Rectal smooth muscle tissue (tissue), 1 donor: ENCODE results near the gene PAAF1.
"Not testable (repeated sequence)": the region's sequence is repeated elsewhere in the genome, so short reads cannot be mapped to it uniquely, and the experiment has no call there.

Source experiments
- H3K27ac ChIP-seq: one replicate; pipeline ENCODE4 v1.7.0; 2013; ENCODE audit warnings: low read depth, low read length, inconsistent platforms
- H3K27me3 ChIP-seq: one replicate; pipeline ENCODE4 v1.7.0; 2013; ENCODE audit warnings: low read length; ENCODE audit not compliant: control insufficient read depth, insufficient read depth
- H3K36me3 ChIP-seq: one replicate; pipeline ENCODE4 v1.7.0; 2013; ENCODE audit warnings: low read length; ENCODE audit not compliant: control insufficient read depth, insufficient read depth
- H3K4me1 ChIP-seq: one replicate; pipeline ENCODE4 v1.7.0; 2013; ENCODE audit warnings: low read length; ENCODE audit not compliant: control insufficient read depth, insufficient read depth
- H3K4me3 ChIP-seq: one replicate; pipeline ENCODE4 v1.7.0; 2013; ENCODE audit warnings: low read length
- H3K9ac ChIP-seq: one replicate; pipeline ENCODE4 v1.7.0; 2013; ENCODE audit warnings: low read length

Gene PAAF1

GRCh38 chr11:73866095-73866579 is 10.7 kb upstream of the PAAF1 start:
- peak overlapping the region; percentile 70 for H3K27ac ChIP-seq
- peaks cover 8% of the 10 kb centered on the region for H3K4me1 ChIP-seq
- H3K36me3 ChIP-seq: peaks cover 5% of the 10 kb centered on the region
- no peak overlapping the region for H3K4me3 ChIP-seq
- no peak overlapping the region for H3K9ac ChIP-seq
- H3K27me3 ChIP-seq: no peaks in the 10 kb centered on the region

DNA sequence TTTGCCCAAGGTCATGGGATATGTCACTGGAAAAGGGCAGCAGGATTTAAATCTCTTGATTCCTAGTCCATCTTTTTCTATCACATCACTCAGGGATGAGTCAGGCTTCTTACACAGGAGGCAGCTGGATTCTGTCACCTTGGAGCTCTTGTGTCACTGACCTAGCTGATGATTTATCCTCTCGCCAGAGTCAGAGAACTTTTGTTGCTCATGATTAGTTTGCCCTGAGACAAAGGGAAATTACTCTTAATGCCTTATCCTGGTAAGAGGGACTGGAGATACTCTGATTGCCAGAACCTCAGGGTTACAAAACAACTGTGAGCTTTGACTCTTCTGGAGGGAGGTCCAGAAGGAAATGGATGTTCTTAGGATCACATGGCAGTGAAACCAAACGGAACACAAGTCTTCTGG is 10.2 kb upstream of the PAAF1 start:
- Histone ChIP-seq H3K4me3 (no peak overlapping the region), H3K9ac (no peak overlapping the region), H3K27ac (peak overlapping the region; percentile 70), H3K4me1 (peaks cover 8% of the 10 kb centered on the region), H3K27me3 (no peaks in the 10 kb centered on the region), H3K36me3 (peaks cover 5% of the 10 kb centered on the region)

DNA sequence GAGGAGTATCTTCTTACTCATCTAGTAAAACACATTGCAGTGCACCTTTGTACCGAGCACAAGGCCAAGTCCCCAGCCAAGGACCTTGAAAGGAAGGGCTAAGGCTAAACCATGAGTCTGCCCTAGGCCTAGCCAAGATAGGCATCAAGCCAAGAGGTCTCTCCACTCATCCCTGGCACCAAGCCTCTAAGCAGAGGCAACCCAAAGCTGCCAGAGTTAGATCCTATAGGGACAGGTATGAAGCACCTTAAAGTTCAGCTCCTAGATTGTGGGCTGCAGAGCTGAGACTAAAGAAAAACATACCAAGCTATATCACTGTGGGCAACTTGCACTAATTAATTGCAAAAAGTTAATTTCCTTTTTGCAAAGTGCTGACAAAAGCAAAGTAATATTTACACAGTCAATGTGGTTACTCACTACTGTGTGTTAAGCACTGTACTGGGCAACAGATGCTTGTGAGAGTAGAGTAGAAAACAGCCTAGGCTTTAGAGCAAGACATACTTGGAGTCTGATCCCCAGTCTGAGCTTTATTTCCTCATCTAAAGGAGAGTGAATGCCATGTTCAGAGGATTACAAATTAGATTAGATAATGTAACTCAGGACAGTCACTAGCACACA is 7.4 kb upstream of the PAAF1 start:
- Histone ChIP-seq H3K4me3 (no peak overlapping the region), H3K27ac (no peak overlapping the region), H3K4me1 (peaks cover 8% of the 10 kb centered on the region), H3K36me3 (peaks cover 5% of the 10 kb centered on the region), H3K27me3 (no peaks in the 10 kb centered on the region), H3K9ac (no peak overlapping the region)

DNA sequence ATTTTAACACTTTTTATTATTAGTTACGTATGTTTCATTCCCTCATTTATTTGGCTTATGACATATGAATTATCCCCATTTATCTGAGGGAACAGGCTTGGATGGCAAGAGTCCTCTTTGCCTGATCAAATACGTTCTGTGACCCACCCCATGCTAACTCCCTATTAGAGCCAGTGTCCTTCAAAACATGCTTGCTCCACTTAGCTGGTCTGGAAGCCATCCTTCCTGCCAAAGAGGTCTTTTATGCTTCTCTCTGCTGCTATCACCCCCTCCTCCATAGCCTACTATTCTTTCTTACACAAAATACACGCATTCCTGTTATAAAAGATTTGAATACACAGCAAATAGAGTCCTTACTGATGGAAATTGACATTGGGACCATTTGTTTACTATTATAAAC is 6.5 kb upstream of the PAAF1 start:
- Histone ChIP-seq H3K27ac (no peak overlapping the region), H3K4me1 (peaks cover 9% of the 10 kb centered on the region), H3K36me3 (peaks cover 5% of the 10 kb centered on the region), H3K4me3 (no peak overlapping the region), H3K9ac (no peak overlapping the region), H3K27me3 (no peaks in the 10 kb centered on the region)

DNA sequence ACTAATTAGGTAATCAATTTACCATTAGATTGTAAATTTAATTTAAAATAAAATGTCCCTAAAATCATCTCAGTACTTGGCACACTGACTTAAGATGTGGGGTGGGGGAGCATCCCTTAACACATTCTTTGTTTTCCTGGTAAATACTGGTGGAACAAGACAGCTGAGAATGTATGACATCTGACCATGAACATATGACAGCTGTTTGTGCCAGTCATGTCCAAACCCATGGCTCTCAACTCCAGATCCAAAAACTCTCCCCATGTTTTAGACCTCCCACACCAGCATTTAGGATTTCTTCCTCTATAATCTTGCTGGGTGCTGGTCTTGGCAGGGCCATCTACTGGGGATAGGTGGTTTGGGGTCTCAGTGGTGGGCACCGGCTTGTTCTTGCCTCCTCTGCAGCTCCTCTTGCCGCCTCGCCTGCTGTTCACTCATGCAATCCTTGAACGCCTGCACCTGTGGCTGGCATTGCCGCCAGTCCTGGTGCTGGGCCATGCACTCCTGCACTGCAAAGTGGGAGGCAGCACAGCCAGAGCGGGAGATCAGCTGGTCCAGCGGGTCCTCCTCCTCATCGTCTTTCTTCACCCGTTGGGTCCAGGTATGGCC is 3.9 kb upstream of the PAAF1 start:
- H3K9ac ChIP-seq: no peak overlapping the region
- H3K27ac ChIP-seq: no peak overlapping the region
- H3K27me3 ChIP-seq: no peaks in the 10 kb centered on the region
- peaks cover 16% of the 10 kb centered on the region for H3K4me1 ChIP-seq
- H3K36me3 ChIP-seq: peaks cover 5% of the 10 kb centered on the region
- H3K4me3 ChIP-seq: no peak overlapping the region

GRCh38 chr11:73875380-73875779 is 1.4 kb upstream of the PAAF1 start:
- Histone ChIP-seq H3K4me1 (peaks cover 16% of the 10 kb centered on the region), H3K9ac (no peak overlapping the region), H3K36me3 (peaks cover 5% of the 10 kb centered on the region), H3K27me3 (no peaks in the 10 kb centered on the region), H3K27ac (no peak overlapping the region), H3K4me3 (peak overlapping the region; percentile 100)

- Histone ChIP-seq H3K27ac (peak overlapping the region; percentile 91), H3K27me3 (no peaks in the 10 kb centered on the region), H3K4me1 (peaks cover 16% of the 10 kb centered on the region), H3K36me3 (peaks cover 5% of the 10 kb centered on the region), H3K9ac (peak overlapping the region; percentile 83), H3K4me3 (peak overlapping the region; percentile 100)
Observed at GRCh38 chr11:73875840-73876239, 959 bp upstream of the PAAF1 start.

DNA sequence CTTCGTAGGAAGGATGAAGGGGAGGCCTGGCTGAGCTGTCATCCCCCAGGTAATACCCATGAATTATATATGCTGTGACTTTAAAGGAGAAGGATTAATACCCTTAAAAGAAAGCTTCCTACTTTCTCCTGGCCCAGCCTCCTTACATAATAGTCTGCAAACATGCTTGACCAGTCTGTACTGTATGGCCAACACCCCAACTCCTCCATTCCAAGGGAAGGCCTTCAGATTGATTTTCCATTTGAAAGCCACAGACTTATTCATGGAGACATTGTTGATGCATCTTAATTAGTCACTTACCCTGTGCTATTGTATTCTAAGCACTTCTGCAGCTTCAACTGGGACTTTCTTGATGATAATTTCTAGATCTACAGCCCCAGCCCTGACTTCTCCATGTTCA is 2.0 kb downstream of the PAAF1 start:
- Histone ChIP-seq H3K27ac (no peak overlapping the region), H3K27me3 (no peaks in the 10 kb centered on the region), H3K4me3 (no peak overlapping the region), H3K36me3 (no peaks in the 10 kb centered on the region), H3K9ac (no peak overlapping the region), H3K4me1 (peaks cover 16% of the 10 kb centered on the region)

- peaks cover 12% of the 10 kb centered on the region for H3K4me1 ChIP-seq
- H3K27ac ChIP-seq, H3K4me3 ChIP-seq, H3K27me3 ChIP-seq, H3K36me3 ChIP-seq, H3K9ac ChIP-seq: not testable (repeated sequence)
Observed at GRCh38 chr11:73880449-73880848, 3.6 kb downstream of the PAAF1 start.

GRCh38 chr11:73883856-73884255 is 7.1 kb downstream of the PAAF1 start:
- Histone ChIP-seq H3K4me3 (no peak overlapping the region), H3K27ac (no peak overlapping the region), H3K9ac (no peak overlapping the region), H3K27me3 (no peaks in the 10 kb centered on the region), H3K4me1 (no peaks in the 10 kb centered on the region), H3K36me3 (peaks cover 2% of the 10 kb centered on the region)

GRCh38 chr11:73888244-73888643 is 11.4 kb downstream of the PAAF1 start:
- Histone ChIP-seq H3K9ac (no peak overlapping the region), H3K36me3 (peaks cover 2% of the 10 kb centered on the region), H3K27ac (no peak overlapping the region), H3K27me3 (no peaks in the 10 kb centered on the region), H3K4me1 (no peaks in the 10 kb centered on the region), H3K4me3 (no peak overlapping the region)

- Histone ChIP-seq H3K27me3 (no peaks in the 10 kb centered on the region), H3K4me3 (no peak overlapping the region), H3K9ac (no peak overlapping the region), H3K4me1 (no peaks in the 10 kb centered on the region), H3K36me3 (peaks cover 2% of the 10 kb centered on the region), H3K27ac (no peak overlapping the region)
Observed at GRCh38 chr11:73889019-73889418, 12.2 kb downstream of the PAAF1 start.

GRCh38 chr11:73889536-73889935 is 12.7 kb downstream of the PAAF1 start:
- Histone ChIP-seq H3K27ac (no peak overlapping the region), H3K36me3 (peaks cover 2% of the 10 kb centered on the region), H3K27me3 (no peaks in the 10 kb centered on the region), H3K4me1 (no peaks in the 10 kb centered on the region), H3K9ac (no peak overlapping the region), H3K4me3 (no peak overlapping the region)
